HG03175 (cell line): Measurements from ENCODE around the gene PHETA2.

ENCODE experiments used
- ATAC-seq: cut with Tn5 transposase; IDR thresholded peaks from one replicate; pipeline ENCODE4 v1.9.1; 2021; ENCODE audit warnings: mild to moderate bottlenecking, moderate library complexity; ENCODE audit not compliant: unreplicated experiment

Gene PHETA2

GRCh38 chr22:42074132-42074811 is at the start of gene PHETA2:
PHETA2 (plus strand) TSS chr22:42074248; CDS start chr22:42077294, 3,046 bp downstream.
- no peak for ATAC-seq

- ATAC-seq = no peak
Observed at GRCh38 chr22:42025421-42025820, 48.6 kb upstream of the PHETA2 start.

- ATAC-seq = no peak
Observed at GRCh38 chr22:42026705-42027104, 47.3 kb upstream of the PHETA2 start.

GRCh38 chr22:42033263-42034181 is 40.5 kb upstream of the PHETA2 start:
- no peak for ATAC-seq

DNA sequence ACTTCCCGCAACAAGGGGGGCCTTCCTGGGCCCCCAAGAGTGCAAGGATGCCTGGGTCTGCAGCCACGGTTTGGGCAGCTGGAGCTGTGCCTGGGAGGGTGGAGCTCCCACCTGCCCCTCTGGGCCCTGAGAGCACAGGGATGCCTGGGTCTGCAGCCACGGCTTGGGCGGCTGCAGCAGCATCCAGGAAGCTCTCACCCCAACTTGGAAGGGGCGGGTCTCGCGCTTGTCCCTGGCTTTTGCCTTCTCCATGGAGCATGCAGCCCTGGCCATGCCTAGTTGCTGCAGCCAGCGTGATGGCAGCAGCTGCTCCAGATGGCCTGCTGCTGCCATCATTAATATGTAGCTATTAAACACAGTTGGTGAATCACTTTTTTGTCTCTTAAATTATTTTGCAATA is 38.8 kb upstream of the PHETA2 start:
- no peak for ATAC-seq

DNA sequence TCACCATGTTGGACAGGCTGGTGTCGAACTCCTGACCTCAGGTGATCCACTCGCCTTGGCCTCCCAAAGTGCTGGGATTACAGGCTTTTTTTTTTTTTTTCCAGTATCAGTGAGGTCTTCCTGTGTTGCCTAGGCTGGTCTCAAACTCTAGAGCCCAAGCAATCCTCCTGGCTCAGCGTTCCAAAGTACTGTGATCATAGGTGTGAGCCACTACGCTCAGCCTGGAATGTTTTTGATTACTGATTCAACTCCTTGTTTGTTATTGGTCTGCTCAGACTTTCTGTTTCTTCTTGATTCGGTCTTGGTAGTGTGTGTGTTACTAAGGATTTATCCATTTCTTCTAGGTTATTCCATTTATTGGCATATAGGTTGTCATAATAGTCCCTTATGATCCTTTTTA is 34.8 kb upstream of the PHETA2 start:
- no peak for ATAC-seq

- ATAC-seq = no peak
Observed at GRCh38 chr22:42041784-42042183, 32.3 kb upstream of the PHETA2 start.

- ATAC-seq = no peak
Observed at GRCh38 chr22:42050641-42051180, 23.3 kb upstream of the PHETA2 start.

GRCh38 chr22:42052765-42053164 is 21.3 kb upstream of the PHETA2 start:
- ATAC-seq = no peak

- ATAC-seq = no peak
Observed at GRCh38 chr22:42056757-42057511, 17.1 kb upstream of the PHETA2 start.

- ATAC-seq = no peak
Observed at GRCh38 chr22:42060489-42060888, 13.6 kb upstream of the PHETA2 start.

GRCh38 chr22:42061041-42061440 is 13.0 kb upstream of the PHETA2 start:
- no peak for ATAC-seq

- no peak for ATAC-seq
Observed at GRCh38 chr22:42062506-42063170, 11.4 kb upstream of the PHETA2 start.

DNA sequence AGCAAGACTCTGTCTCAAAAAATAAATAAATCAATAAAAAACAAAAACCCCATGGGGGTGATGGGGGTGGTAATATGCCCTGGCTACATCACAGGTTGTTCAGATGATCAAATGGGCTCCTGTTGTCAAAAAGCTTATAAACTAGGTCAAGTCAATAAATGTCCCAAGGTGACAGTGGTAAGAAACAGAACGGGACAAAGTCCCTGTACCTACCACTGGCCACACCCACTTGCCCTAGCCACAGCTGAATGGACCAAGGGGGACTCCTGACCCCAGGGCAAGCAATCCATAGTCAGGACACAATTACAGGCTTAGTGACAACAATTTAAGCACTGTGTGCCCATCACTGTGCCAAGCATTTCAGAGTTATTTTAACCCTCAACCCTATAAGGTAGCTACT is 9.4 kb upstream of the PHETA2 start:
- no peak for ATAC-seq

- ATAC-seq = no peak
Observed at GRCh38 chr22:42065438-42066125, 8.5 kb upstream of the PHETA2 start.

DNA sequence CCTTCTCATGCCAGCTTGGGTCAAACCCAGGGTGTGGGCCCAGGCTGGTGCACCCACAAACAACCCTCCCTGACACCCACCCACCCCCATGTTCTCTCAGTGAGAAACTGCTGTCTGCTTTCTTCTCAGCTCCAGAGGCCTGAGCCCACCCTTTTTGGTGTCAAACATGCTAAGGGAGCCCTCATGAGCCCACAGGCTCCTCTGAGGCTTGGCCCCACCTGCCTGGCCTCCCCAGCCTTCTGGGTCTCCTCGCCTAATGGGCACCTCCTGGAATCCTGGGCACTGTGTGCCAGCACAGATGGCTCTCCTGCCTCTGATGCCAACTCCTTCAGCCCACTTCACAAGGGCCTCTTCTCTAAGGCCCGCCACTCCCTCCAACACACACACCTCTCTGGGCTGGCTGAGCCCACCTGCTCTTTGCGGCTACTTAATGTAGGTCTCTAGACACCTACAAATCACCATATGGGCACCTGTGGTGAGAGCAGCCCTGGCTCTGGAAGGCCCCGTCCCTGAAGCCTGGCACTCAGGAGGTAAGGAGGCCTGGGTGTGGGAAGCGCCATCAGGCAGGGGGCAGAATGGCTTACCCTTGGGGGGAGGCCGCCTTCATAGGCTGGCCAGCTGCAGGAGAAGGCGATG is 7.8 kb upstream of the PHETA2 start:
- ATAC-seq = no peak

- no peak for ATAC-seq
Observed at GRCh38 chr22:42066937-42067336, 7.1 kb upstream of the PHETA2 start.

GRCh38 chr22:42067671-42068251 is 6.3 kb upstream of the PHETA2 start:
- no peak for ATAC-seq

DNA sequence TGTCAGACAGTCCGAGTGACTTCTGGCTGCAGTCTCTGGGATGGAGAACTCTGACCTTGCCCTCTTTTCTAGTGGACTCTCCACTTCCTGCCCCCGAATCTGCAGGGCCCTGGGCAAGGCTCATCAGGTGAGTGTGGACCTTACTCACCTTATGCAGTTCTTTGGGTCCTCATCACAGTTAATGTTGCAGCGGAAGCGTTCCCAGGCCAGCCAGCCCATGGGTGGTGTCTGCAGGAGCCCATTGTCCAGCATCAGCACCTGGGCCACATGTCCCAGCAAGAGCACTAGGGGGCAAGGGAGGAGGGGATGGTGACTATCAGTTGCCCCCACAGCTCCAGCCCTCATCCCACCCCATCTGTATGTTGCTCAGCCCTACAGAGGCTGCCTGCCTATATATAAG is 5.8 kb upstream of the PHETA2 start:
- ATAC-seq = no peak
